IPS-18c (cell line): ENCODE measurements around the gene SLC46A2.

Experiments used
- H3K4me3 ChIP-seq: 2 replicates; pipeline ENCODE4 v1.7.0; 2013; ENCODE audit warnings: low read depth, mild to moderate bottlenecking, low read length, moderate library complexity; ENCODE audit not compliant: insufficient read depth
- H3K9me3 ChIP-seq: one replicate; pipeline ENCODE4 v1.6.1; 2013; ENCODE audit warnings: mild to moderate bottlenecking, low read length, moderate library complexity; ENCODE audit not compliant: control insufficient read depth, insufficient read depth

Gene SLC46A2

DNA sequence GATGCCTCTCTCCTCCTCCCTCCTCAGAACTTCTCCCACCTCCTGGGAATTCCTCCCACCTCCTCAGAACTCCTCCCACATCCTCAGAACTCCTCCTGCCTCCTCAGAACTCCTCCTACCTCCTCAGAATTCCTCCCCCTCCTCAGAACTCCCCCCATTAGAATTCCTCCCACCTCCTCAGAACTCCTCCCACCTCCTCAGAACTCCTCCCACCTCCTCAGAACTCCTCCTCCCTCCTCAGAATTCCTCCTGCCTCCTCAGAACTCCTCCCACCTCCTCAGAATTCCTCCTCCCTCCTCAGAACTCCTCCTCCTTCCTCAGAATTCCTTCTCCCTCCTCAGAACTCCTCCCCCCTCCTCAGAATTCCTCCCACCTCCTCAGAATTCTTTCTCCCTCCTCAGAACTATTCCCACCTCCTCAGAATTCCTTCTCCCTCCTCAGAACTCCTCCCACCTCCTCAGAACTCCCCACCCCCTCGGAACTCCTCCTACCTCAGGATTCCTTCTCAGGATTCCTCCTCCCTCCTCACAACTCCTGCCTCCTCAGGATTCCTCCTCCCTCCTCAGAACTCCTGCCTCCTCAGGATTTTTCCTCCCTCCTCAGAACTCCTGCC is 23.9 kb downstream of the SLC46A2 start:
- Histone ChIP-seq H3K4me3 (no peak overlapping the region), H3K9me3 (no peaks in the 10 kb centered on the region)

DNA sequence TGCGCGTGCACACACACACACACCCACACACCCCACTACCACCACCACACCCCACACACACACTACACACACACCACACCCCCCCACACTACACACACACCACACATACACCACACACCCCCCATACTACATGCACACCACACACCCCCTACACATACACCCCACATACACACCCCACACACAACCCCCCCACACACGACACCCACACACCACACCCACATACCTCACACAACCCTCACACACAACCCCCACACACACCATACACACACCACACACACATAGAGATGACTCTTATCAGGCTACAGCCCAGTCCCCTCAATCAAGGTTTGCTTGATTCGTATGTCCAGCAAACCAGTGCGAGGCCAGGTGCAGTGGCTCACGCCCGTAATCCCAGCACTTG is 25.7 kb downstream of the SLC46A2 start:
- Histone ChIP-seq H3K9me3 (no peaks in the 10 kb centered on the region), H3K4me3 (no peak overlapping the region)

DNA sequence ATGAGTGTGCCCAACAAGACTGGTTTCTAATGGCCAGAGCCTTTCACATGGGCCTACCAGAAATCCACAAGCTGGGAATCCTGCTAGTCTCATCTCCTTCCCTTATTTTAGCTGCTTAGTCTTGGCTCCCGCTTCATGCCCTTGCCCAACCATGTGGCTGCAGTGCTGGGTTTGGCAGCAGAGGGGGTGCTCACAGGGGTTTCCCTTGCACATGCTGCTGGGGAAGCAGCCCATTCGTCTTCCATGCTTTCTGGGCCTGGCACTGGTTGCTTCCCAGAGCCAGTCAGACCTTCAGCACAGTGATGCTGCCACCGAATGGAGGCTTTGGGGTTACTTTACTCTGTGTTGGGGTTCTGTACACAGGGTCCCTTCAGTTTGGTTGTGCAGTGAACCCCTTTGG is 26.3 kb downstream of the SLC46A2 start:
- Histone ChIP-seq H3K9me3 (no peaks in the 10 kb centered on the region), H3K4me3 (no peak overlapping the region)

DNA sequence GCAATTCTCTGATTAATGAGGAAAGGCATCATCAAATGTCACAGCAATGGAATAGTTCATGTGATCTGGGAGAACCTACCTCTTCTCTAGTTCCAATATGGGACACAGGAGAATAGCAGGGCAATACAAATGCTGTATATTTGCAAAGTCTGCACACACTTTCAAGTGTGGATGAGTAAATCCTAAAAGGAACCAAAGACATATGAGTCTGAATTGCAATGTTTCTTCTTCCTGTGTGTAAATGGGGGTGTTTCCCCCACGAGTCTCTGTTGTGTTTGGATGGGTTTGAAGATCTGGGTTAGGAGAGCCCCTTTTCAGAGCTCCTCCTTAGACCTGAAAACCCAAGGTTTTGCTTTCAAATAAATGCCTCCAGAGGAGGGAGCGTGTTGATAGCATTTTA is 26.9 kb downstream of the SLC46A2 start:
- Histone ChIP-seq H3K4me3 (no peak overlapping the region), H3K9me3 (no peaks in the 10 kb centered on the region)

DNA sequence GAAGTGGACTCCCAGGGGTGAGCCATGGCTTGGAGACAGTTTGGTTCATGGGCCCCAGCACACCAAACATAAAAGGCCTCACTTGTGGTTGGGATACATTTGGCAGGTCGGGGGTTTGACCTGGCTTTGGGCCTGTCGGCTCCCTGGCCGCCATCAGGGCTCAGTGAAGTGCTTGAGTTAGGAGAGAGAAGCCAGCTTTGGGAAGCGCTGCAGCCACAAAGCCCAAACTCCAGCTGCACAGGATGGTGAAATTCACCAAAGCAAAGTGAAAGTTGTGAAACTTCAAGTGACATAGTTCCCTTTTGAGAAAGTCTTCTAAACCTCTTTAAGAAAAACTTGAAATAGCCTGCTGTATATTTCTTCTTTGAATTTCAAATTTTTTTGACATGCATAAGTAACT is 27.5 kb downstream of the SLC46A2 start:
- H3K9me3 ChIP-seq = no peaks in the 10 kb centered on the region
- no peak overlapping the region for H3K4me3 ChIP-seq

DNA sequence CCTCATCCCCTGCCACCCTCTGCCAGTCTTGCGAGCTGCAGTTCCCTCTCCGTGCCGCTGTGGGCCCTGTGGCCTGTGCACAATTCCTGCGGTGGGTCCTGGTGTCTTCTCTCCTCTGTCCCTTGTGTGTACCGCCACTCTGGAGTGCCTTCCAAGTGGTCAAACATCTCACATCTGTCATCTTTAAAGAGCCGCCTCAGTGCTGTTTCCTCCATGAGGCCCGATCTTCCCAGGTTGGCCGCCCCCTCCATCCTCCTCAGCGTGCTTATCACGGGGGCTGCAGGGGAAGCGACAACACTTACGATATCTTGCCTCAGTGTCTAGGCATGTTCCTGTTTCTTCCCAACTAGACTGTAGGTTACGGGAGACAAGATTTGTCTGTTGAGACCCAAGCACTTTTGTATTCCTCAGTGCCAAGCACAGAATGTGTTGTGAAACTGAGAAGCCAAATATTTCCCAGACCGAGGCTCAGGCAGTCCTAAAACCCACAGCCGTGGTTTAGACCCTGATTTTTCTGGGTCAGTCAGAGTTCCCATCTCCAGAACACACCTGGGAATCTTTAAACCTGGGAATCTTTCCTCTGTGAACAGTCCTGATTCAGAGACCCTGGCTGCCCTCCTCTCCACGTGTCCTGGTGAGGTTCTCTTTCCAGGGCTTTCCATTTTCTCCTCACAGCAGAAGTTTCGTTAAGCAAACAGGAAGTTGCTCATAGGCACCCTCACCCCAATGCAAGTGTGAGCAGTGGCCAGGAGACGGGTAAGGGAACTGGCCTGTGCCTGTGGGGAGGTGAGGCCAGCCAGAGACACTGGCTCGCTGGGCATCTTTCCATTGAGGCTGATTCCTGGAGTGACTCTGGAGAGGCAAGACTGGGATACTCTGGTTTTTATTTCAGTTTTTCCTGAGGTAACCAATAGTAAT is 28.8 kb downstream of the SLC46A2 start:
- no peak overlapping the region for H3K4me3 ChIP-seq

DNA sequence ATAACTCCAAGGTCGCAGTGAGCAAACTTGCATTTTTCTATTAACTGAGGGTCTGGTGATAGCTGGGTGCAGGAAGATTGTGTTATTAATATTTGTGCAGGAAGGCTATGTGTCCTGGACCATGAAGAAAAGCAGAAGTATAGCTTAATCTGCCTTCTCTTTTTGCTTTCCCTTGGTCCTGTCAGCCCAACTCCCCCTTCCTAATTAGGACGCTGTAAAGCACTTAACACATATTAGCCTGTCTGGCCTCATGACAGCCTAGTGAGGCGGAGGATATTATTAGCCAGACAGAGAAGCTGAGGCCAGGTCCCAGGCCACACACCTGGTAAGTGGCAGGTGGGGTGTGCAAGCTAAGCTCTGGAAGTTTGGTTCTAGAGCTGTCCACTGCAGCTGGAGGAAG is 29.5 kb downstream of the SLC46A2 start:
- Histone ChIP-seq H3K9me3 (no peaks in the 10 kb centered on the region), H3K4me3 (no peak overlapping the region)

More for the DNA sequence above, 28.8 kb downstream of the SLC46A2 start:
- H3K9me3 ChIP-seq = no peaks in the 10 kb centered on the region

DNA sequence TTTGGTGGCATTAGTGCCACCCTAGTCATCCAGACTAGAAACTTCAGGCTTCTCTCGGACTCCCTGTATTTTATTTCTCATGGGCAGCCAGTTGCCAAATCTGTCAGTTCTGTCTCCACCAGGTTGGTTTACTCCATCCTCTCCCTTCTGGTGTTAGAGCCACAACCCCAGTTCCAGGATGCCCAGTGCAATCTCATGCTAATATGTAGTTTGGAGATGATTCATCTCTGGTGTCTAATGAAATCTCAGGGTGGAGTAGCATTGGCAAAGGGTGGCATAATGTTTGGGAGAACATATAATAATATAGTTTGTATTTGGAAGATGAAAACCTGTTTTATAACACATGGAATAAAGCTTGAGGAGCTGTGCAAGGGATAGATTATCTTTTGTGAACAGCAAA is 30.2 kb downstream of the SLC46A2 start:
- Histone ChIP-seq H3K9me3 (no peaks in the 10 kb centered on the region), H3K4me3 (no peak overlapping the region)

DNA sequence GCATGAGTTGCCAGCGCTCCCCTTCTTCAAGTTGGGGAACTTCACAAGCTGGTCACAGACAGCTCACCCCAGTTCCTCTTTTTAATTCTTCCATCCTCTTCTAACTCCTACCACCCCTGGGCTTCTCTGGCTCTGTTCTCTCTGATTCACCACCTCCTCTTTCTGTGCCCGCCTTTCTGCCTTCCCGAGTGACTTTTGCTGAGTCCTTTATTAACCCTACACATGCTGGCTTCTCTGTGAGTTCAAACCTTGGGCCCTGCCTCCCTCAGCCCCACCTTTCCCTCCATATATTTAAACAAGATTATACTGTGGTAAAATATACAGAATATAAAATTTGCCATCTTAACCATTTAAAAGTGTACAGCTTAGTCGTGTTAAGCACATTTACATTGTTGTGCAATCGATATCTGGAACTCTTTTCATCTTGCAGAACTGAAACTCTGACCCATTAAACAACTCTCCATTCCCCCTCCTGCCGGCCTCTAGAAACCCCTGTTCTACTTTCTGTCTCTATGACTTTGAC is 32.0 kb downstream of the SLC46A2 start:
- H3K4me3 ChIP-seq = no peak overlapping the region
- H3K9me3 ChIP-seq = no peaks in the 10 kb centered on the region

DNA sequence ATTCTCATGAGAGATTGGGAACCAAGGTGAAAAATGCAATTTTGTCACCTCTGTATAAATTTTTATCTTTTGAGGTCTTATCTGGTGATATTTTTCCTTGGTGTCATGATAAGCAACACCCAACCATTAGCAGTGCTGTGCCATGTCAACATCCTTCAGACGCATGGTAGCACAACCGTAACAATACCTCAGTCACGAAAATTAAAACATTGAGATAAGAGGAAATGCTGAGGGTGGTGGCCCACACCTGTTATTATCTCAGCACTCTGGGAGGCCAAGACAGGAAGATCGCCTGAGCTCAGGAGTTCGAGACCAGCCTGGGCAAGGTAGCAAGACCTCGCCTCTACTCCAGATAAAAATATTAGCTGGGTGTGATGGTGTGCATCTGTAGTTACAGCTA is 32.7 kb downstream of the SLC46A2 start:
- H3K4me3 ChIP-seq = no peak overlapping the region
- H3K9me3 ChIP-seq = no peaks in the 10 kb centered on the region

DNA sequence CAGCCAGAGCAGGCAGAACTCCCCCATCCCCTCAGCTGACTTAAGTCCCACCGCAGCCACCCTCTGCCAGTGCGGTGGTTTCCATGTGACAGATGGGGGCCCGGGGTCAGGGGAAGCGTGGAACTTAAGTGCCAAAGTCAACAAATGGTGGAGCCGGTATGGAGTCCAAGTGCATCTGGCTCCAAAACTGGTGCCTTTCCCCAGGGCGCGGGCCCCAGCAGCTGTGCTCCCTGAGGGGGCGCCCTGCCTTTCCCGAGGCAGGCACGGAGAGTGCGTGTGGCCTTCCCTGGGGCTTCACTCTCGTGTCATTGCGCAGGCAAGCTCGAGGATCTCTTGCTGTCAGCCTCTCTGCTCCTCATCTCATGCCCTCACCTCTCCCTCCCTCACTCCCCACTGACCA is 33.8 kb downstream of the SLC46A2 start:
- no peaks in the 10 kb centered on the region for H3K9me3 ChIP-seq
- no peak overlapping the region for H3K4me3 ChIP-seq

DNA sequence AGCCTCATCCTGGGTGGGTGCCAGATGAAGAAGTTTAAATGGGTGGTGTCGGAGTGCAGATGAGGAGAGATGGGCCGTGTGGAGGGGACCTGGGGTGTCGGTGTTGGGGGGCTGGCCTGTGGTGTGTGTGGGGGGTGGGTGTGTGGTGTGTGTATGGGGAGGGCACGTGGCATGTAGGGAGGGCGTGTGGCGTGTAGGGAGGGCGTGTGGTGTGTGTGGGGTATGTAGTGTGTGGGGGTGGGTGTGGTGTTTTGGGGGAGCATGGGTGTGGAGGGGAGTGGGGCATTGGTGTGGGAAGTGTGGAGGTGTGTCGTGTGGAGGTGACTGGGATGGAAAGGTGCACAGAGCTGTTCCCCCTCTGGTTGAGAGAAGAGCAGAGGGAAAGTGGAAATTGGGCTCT is 34.5 kb downstream of the SLC46A2 start:
- Histone ChIP-seq H3K9me3 (no peaks in the 10 kb centered on the region), H3K4me3 (no peak overlapping the region)

DNA sequence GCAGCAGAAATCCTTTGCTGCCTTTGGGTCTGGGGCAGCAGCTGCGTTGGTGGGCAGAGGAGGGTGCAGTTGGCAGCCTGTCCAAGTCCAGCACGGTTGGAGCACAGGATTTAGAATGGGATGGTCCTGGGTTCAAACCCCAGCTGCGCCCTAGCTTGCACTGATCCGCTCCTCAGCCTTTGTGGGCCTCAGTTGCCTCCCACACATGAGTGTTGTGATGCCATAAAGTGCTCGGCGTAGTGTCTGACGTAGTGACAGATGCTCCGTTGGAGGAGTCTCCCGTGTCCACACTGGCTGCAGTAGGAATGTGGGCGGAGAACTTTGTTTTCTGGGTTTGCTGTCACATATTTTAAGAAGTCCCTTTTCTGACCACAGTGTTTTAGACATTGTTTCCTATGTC is 36.0 kb downstream of the SLC46A2 start:
- Histone ChIP-seq H3K4me3 (no peak overlapping the region), H3K9me3 (no peaks in the 10 kb centered on the region)

DNA sequence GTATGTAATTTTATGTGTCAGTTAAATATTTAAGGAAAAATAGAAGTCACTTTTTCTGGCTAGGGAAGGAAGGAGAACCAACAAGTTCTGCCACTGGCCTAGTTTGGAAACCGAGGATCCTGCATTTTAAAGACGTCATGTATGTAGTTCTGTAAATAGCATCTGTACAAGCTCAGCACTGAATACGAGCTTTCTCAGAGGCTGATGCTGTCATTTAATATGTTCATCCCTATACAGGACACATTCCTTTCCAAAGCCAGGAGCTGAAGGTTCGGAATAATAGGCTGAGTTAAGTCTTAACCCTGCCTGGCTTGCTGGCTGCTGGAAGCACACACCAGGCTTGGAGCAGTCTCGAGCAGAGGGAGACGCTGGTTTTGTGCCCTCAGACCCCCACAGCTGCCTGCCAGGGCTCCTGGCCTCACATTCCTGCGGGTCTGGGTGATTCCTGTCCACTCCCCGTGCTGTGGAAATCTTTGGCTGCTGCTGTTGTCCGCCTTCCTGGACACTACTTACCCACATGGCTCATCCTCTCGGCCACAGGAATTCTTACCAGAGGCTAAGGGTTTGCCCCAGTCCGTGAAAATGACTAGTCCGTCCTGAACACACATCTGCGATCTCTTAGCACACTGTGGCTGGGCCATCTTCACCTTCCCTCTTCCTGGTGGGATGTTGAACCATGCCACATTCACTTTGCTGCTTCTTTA is 36.6 kb downstream of the SLC46A2 start:
- H3K4me3 ChIP-seq = no peak overlapping the region
- no peaks in the 10 kb centered on the region for H3K9me3 ChIP-seq

DNA sequence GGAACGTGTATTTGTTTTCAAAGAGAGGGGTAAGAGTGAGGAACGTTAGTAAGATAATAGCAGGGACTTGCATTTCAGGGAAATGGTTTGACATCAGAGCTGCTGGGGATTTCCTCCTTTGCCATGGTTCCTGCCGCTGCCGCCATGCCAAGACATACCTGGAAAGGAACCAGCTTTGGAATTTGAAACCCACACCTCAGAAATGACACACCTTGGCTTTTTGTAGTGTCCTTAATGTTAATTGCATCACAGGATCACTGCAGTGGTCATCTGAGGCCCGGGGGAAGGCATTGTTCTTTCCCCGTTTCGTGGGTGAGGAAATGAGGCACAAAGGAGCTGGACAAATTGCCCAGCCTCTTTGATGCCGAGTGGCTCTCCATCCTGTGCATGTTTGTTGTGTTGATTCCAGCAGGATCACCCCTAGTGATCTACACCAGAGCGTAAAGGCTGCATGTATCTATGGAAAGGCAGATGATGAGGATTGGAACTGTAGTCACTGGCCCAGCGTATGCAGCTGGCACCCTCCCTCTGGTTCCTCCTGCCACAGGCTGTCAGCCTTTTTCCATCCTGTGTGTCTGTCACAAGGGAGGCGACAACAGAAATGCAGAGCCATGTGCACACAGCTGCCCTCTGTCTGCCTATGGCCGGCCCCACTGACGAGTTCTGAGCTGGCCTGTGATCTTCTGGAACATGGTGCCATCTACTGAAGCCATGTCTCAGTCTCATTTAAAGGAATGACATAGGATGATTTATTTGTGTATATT is 37.8 kb downstream of the SLC46A2 start:
- Histone ChIP-seq H3K4me3 (no peak overlapping the region), H3K9me3 (no peaks in the 10 kb centered on the region)

DNA sequence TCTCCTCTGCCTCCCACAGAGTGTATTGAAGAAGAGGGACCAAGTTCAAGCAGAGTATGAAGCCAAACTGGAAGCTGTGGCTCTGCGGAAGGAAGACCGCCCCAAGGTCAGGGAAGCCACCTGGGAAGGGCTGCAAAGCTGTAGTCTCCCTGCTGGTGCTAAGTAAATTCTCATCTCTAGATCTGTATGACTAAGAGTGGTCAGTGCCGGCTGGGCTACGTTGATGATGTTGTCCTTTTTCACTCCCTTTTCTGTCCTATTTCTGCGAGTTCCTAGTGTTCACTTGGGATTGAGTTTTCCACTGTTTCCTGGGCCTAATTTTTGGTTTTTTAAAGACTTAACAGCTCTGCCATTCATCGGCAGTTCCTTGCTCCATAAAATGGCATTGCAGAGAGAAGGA is 39.8 kb downstream of the SLC46A2 start:
- Histone ChIP-seq H3K4me3 (no peak overlapping the region), H3K9me3 (no peaks in the 10 kb centered on the region)

DNA sequence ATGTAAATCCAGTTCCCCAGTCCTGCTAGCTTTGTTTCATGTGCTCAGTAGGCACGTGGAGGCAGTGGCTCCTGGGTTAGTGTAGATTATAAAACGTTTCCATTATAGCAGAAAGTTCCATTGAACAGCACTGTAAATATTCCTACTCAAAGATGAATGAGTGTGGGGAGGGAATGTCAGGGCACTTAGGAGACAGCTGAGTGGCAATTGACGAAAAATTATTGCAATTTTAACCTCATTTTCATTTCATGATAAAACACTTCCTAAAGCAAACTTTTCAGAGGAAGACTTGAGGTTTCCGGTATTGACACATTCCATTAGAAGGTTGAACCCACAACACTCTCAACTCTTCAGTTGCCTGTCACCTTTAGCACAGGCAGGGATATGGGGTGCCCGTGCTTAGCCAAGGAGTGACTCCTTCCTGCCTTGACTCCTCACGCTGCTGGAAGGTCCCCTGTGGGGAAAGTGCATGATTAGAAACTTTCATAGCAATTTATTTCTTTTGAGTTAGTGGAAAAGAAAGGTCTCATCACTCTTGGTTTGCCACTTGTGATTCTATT is 41.2 kb downstream of the SLC46A2 start:
- H3K9me3 ChIP-seq = no peaks in the 10 kb centered on the region
- H3K4me3 ChIP-seq = no peak overlapping the region
